Renal cortical epithelial cell (primary cell): ENCODE results near the gene MRPL10. TPM values are rescaled to one million over a fixed set of nuclear protein-coding genes. Genes with fewer than 3 reads are reported as not detected.

ENCODE experiments used
- DNase-seq: peaks from one replicate; pipeline ENCODE4 v3.0.0-alpha.2; 2011; ENCODE audit warnings: low read depth
- total RNA-seq: library from RNA; depleted of rRNA; stranded (reverse); fragments of >200 nt; gene quantifications from 2 replicates; pipeline ENCODE4 v1.2.3, GENCODE V29; 2014

MRPL10 gene
- total RNA-seq = 21.0 and 25.4 TPM in 2 replicates

DNA sequence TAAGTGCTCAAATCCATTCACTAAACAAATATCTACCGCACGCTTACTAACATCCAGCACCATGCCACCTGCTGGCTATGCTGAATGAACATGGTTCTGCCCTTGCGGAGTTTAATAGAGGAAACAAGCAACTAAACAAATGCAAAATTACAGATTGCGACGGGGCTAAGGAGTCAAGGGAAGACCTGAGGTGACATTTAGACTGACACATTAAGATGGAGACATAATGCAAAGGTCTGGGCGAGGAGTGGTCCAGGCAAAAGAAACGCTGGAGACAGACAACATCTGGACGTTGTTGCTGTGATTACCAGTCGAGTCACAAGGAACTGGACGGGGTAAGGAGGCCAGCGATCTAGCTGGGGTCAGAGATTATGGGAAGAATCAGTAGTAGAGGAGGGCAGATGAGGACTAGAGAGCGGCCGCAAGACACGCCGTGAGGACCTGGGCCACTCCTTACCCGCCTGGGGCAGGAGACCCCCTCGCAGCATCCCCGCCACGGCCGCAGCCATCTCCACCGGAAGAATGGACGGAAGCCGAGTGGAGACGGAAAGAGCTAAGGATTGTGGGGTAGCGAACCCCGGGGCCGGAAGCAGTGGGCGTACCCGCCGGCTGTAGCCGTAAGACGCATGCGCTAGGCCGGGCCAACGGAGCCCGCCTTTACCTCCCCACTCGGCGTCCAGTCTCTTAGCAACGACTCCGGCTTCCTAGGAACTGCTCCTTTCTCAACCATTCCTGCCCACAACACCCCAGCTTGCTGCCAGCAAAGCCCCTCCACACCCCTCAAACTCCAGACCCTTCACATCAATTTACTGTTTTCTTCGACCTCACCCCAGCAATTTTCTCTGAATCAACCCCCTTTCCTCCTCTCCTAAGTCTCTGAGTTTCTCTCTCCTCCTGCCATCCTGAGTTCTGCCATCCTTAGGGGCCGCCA, at the start of gene MRPL10, which contains the start of gene LRRC46:
TSS of gene MRPL10 (minus strand) at position 539 of the 931 bp plus-strand sequence. CDS start at position 509, 30 bp downstream.
TSS of gene LRRC46 (plus strand) at position 668 of the 931 bp plus-strand sequence. CDS start 320 bp downstream, outside the sequence.
- peak; percentile 81 for DNase-seq

DNA sequence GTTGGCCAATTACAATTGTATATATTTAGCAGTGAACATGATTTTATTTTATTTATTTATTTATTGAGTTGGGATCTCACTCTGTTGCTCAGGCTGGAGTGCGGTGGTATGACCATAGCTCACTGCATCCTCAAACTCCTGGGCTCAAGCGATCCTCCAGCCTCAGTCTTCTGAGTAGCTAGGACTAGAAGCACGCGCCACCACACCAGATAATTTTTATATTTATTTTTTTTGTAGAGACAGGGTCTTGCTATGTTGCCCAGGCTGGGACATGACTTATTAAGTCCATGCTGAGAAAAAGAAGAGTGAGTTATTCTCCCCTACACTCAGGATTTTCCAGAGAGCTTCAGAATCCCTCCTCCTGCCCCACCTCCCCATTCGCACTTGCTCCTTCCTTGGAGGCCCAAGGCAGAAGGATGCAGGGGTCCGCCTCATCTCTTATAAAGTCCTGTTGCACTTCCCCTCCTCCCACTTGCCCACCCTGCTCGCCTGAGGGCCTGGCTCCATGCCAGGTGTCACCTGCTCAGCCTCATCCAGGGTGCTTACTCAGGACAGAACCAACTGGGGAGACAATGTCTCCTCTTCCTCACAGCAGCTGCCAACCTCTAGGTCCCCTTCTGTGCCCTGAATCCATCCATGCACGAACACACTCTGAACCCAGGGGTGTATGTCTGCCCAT, 48.6 kb upstream of the MRPL10 start:
- DNase-seq = no peak

DNA sequence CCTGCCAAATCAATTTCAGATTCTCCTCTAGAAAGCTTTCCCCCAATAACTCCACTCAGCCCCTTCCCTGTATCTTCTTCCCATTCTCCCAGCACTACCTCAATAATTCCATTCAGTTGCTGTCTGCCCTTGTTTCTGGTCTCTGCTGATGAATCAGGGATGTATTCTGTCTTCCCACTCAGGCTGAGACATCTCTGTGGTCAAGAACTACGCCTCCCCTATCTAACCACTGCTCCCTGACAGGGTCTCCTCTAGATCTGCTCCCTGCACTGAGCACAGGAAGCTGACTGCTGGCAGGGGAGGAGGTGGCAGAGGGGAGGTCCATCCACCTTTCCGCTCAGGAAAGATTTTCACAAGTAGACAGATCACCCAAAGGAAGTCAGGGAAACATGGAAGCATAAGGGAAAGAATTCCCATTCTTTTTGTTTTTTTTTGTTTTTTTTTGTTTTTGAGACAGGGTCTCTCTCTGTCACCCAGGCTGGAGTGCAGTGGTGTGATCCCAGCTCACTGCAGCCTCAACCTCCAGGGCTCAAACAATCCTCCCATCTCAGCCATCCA, 47.8 kb upstream of the MRPL10 start:
- DNase-seq = peak; percentile 42

DNA sequence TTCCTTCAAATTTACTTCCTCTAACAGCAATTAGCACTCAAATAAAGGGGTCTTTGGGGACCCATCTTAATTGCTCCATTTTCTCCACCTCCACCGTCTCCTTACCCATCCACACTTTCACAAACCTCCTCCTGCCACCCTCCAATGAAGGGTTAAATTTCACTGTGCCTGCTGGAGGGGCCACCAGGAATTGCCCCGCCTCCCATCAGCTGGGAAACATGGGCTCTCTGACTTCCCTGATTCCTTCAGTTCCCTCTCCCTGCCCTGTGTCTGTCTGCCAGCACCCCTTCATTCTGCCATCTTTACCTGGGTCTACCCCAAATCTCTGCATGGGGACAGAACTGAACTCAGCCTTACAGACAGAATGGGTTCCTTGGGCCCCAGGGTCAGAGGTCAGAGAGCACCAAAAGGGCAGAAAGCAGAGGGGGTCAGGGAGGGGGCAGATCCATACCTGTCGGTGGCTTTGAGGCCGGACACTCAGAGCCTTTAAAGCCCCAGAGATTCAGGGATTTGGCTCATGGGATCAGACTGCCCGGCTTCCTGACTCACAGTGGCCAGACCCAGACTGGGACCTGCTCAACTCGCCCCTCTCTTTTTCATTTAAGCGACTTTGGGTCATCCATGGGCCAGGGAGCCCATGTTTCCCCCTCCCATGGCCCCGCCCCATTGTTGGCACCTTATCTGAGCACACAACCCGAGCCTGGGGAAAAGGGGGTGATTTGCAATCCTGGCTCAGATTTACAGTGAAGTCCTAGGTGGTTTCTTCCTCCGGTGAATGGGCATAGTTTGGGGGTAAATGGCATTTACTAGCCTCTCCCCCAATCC, 47.1 kb upstream of the MRPL10 start:
- DNase-seq = no peak

DNA sequence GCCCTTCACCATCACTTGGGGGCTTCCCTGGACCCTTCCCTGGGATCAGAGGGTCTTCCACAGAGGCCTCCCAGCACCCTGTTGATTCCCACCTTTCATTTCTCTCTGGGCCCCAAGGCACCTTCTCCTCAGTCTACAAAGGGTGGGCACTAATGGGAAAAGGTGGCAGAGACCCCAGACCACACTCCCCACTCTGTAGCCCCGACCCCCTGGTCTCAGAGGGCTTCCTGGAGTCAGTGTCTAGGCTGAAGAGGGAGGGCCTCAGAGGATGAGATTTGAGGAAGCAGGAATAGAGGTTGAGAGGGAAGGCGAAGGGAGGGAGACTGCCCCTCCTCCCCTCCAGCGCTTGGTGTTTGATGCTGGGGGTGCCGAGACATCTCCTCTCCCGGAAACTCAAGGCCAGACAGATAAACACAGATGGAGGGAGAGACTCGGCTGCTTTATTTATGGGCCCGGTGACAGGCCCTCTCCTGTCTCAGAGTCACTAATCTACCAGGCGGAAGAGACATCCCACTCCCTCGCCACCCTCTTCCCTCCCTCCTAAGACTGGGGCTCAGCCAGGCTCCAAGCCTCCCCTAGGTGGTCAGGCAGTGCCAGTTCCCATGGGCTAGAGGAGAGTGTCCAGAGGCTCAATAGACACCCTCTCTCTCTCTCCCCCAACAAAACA, 46.2 kb upstream of the MRPL10 start:
- DNase-seq = no peak

DNA sequence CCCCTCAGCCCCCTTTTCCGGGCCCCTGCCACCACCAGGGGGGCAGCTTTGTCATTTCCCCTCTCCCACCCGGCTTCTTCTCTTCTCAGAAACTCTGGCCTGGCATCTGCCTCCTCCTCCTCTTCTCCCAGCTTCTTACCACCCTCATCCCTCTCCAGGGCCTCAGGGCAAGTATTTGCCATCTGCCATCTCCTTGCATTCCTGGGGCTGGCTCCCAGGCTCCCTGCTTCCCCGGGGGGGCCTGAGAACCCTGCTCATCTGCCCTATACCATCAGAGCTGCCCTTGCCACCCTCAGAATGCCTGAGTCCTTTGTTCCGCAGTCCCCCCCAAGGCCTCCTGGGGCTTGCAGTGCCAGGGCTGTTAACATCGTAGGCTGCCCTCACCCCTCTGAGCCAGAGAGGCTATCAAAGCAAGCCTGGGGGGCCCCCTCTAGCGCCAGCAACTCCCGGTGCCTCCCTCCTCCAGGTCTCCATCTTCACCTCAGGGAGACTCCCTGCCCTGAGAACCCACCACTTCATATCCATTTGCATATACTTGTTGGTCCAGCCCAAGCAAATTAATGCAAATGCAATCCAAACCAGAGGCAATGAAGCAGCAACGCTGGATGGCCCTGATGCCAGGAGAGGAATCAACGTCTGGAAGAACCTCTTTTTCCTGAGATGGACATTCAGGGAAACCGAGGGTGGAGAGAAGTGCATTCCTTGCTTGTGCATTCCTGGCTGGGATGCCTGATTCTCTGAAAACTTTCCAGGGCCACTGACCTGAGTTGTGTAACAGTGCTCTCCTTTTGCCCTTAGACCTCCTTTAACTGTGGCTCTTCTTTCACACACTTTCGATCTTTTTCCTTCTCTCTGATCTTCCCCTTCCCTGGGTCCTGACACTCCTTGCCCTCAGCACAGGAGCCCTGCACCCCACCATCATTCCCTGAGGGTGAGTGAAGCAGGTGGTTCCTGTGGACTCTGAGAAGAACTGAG, 44.0 kb upstream of the MRPL10 start:
- DNase-seq = peak; percentile 32

- DNase-seq = no peak
These were observed 42.1 kb upstream of the MRPL10 start for GRCh38 chr17:47873200-47874090.

GRCh38 chr17:47872651-47873161, 41.4 kb upstream of the MRPL10 start:
- DNase-seq = no peak

- no peak for DNase-seq
These were observed 40.8 kb upstream of the MRPL10 start for GRCh38 chr17:47872019-47872650.

DNA sequence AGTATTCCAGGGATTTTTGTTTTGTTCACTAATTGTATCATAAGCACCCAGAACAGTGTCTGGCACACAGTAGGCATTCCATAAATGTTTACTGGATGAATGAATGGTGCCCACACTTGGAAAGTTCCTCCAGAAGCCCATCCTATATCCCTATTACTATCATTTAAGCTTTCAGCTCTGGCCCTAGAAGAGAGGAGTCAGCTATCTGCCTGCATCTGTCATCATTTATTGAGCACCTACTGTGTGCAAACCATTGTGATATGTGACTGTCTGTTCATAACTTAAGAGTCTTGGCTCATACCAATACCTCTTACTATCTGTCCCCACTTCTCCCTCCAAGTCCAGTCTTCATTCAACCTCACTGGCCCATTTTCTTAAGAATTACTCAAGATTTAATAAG, 39.7 kb upstream of the MRPL10 start:
- no peak for DNase-seq

- DNase-seq = no peak
These were observed 38.7 kb upstream of the MRPL10 start for GRCh38 chr17:47870056-47870455.

GRCh38 chr17:47869114-47869513, 37.8 kb upstream of the MRPL10 start:
- no peak for DNase-seq

DNA sequence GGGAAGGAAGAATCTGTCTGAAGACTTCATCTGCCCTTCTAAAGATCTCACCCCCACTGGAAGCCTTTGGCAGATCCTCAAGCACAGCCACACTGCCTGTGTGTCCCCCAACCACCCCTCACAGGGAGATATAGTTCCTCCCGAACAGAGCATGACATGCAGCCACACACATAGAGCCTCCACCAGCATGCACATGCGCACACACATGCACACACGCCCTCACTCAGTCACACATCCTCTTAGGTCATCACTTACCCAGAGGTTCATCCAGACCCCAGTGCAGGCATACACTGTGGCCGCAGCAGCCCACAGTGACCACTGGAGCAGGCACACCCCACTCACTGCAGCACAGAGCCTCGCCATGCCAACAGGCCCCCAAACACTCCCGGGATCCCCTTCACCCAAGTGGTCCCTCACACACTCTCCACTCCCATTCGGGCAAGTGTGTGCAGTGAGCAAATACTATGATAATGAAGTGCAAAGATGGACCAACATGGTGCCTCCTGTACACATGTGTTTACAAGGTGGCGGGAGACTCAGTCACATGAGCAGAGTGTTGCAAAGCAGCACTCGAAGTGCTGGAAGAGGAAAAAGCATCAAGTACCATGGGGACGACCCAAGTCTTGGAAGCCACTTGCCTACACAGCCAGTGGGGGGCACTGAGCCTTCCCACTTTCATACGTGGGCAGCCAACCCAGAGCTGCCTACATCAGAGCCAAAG, 36.6 kb upstream of the MRPL10 start:
- no peak for DNase-seq

DNA sequence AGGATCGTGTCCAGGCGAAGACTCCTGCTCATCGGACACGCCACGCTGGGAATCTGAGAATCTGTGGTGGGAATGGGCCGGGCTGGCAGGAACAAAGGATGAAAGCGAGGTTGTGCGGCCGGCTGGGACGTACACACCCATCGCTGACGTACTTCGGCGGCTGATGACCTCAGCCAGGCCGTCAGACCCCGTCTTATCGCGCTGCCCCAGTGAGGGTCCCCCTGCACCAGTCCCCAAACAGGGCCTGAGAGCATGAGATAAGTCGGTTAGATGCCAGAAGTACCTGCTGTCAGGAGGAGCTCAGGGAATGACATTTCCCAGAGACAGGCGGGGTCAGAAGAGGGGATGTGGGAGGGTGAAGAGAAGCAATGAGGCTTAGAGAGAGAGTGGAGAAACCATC, 35.6 kb upstream of the MRPL10 start:
- no peak for DNase-seq

- DNase-seq = peak; percentile 59
These were observed 33.5 kb upstream of the MRPL10 start for GRCh38 chr17:47864791-47865216.

DNA sequence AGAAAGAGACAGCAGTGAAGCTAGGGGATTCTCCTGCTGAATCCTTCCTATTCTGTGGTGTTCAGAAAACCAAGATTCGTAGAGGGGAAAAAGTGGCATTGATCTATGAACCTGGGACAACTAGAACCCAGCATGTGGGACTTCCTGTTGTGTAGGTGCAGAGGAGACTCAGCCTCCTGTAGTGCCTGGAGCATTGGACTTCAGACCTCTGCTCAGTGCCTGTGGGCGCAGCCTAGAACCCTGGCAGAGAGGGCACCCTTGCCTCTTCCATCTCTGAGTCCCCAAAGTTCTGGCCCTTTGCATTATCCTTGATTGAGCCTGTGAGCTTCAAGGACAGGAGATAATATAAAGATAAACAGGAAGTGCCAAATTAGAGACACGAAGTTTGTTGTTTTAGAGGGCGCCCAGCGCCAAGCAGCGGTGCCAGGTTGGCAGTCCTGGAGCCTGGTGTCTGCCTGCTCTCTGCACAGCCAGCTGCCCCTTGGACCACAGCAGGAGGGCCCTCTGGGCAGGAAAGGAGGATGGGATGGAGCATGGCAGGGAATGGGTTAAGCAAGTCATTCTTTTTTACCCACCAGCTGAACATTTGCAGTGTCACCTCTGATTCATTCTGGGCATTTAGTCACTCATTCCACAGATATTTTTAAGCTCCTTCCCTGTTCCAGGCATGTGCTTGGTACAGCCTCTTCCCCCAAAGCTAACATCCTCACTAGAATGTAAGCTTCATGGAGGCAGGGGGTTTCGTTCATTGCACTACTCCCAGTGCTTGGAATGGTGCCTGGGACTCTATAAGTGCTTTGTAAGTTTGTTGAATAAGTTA, 31.5 kb upstream of the MRPL10 start:
- DNase-seq = peak; percentile 87
